HG03175 (cell line): Measurements from ENCODE around the gene HHIPL1.

Source experiments
- ATAC-seq: cut with Tn5 transposase; IDR thresholded peaks from one replicate; pipeline ENCODE4 v1.9.1; 2021; ENCODE audit warnings: mild to moderate bottlenecking, moderate library complexity; ENCODE audit not compliant: unreplicated experiment

The HHIPL1 gene

DNA sequence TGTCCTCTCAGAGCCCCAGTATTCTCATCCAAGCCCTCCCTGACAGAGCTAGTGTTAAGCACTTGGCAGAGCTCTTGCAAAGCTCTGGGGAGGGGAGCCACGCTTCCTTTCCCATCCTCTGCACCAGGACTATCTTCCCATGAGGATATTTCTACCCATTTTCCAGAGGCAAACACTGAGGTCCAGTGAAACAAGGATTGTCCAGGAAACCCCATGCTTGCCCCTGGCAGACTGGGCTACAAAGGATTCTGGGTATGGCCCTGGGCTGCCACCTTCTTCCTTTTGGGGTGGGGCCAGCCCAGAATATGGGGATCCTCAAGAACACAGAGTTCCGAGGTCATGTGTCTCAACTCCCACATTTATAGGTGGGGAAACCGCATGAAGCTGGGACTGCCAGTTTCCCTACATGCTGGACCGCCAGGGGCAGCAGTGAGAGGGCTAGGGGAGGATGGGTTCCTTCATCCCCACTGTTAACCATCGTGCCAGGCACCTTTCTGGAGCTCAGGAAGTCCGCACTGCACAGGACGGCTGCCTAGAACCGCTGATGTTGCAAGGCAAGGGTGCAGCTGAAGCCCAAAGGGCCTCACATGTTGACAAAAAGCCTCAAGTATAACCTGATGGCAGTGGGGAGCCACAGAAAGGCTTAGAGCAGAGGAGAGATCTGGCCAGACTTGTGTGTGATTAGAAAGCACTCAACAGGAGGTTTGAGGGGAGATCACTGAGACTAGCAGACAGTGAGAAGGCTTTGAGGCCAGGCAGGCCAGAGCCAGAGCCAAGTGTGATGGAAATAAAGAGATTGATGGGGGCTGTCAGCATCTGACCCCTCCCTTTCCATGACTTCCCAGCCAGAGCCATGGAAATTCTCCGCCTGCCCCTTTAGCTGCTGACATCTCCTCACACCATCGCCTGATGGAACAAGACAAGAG lies 35.4 kb upstream of the HHIPL1 start:
- ATAC-seq: no peak

DNA sequence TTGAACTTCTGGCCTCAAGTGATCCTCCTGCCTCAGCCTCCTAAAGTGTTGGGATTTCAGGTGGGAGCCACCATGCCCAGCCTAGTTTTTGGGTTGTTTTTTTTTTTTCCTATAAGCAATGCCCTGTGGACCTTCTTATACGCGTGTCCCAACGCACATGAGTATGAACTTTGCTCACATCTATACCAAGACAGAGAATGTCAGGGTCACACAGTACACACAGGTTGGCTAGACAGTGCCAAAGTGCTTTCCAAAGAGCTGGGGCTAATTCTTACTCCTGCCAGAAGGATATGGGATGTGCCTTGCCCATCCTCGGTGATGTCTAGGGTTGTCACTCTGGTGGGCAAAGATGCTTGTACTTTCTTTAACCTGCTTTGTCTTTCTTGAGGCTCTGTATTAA lies 33.3 kb upstream of the HHIPL1 start:
- ATAC-seq: no peak

DNA sequence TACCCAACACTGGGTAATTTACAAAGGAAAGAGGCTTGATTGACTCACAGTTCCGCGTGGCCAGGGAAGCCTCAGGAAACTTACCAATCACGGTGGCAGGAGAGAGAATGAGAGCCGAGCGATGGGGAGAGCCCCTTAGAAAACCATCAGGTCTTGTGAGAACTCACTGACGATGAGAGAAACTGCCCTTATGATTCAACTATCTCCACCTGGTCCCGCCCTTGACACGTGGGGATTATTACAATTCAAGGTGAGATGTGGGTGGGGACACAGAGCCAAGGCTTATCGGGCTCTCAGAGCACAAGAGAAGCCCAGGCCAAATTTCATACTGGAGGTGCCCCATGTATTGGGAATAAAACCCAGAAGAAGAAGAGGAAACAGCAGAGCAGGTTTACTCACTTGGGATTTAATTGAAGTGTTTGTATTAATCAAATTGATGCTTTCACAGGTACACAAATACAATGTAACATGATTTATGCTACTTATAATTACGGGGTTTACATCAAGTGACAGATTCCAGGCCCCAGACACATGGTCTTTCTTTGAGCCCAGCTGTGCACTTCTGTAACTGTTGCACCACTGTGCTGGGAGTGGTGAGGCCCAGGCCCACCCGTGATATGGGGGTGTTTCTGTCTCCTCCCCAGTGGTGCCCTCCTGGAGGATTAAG lies 32.7 kb upstream of the HHIPL1 start:
- ATAC-seq: no peak

DNA sequence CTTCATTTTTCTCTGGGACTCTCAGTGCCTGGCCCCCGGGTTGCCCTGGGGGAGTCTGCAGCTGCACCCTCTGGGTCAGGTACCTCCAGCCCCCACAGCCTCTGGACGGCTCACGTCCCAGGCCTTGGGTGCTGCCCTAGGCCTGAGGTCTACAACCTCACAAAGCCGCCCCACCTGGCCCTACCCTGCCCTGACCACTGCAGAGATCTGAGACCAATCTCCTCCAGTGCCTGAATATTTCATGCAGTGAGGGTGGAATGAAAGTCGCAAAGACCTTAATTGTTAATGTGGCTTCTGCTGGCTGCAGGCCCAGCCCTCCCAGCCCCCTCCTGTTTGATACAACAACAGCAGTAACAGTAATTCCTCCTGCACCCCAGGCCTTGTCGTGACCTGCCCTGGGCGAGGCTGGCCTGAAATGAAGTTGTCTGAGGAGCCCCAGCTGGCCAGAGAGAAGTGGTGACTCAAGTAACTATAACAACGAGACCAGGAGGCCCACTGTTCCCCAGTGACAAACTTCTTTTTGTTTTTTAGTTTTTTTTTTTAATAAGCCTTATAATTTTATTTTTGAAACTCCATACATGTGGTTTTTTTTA lies 32.1 kb upstream of the HHIPL1 start:
- ATAC-seq: no peak

DNA sequence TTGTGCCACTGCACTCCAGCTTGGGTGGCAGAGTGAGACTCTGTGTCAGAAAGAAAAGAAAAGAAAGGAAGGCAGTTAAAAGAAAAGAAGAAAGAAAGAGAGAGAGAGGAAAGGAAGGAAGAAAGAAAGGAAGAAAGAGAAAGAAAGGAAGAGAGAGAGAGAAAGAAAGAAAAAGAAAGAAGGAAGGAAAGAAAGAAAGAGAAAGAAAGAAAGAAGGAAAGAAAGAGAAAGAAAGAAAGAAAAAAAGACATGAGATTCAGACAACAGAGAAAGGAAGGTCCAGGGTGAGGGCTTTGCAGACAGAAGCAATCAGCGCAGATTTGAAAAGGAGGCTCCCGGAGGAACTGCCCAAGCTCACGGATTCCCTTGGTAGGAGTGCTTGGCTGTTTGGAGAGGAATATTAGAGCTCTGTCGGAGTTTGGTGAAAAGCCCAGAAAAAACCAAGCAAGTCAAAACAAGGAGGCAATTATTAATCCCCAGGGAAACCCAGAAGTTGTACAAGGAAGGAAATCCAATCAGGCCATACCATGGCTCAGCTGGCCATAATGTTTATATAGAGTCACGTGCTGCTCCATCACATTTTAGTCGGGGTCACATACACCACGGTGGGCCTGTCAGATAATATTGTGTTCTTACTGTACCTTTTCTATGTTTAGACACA lies 29.3 kb upstream of the HHIPL1 start:
- ATAC-seq: no peak

DNA sequence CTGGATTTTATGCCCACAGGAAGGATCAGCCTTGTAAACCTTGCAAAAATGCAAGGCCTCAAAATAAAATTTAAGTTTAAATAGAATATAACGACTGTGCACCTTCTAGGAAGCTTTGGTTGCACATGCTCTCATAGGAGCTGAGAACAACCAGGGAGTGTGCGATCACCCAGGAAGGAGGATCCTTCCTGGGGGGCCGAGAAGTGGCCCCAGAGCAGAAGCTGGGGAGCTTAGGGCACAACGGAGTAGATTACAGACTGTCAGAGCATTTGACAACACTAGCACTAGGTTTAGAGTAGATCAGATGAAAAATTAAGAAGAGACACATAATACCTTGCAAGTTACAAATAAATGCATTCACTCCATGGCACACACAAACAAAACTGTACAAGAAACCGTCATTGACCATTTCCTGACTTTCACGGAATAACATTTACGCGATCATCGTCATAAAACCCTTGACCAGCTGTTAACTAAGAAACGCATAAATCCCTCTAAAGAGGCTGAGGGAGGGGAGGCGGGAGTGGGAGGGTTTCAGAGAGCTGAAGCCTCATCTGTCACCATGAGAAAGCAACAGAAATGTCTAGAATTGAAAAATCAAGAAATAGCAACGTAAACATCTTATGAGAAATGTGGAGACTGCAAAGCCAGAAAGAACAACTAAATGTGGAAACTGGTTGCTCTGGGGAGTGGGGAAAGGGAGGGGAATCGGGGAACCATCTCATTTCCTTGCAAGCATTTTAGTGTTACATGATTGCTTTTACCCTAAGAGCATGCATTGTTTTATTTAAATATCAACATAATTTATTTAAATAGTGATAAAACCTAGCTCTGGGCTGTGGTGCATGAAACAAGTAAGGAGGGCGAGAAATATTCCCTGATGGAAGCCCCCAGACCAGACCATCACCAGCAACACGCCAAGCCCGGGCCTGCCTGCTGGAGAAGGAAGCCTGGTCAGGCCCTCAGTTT lies 27.8 kb upstream of the HHIPL1 start:
- ATAC-seq: no peak

DNA sequence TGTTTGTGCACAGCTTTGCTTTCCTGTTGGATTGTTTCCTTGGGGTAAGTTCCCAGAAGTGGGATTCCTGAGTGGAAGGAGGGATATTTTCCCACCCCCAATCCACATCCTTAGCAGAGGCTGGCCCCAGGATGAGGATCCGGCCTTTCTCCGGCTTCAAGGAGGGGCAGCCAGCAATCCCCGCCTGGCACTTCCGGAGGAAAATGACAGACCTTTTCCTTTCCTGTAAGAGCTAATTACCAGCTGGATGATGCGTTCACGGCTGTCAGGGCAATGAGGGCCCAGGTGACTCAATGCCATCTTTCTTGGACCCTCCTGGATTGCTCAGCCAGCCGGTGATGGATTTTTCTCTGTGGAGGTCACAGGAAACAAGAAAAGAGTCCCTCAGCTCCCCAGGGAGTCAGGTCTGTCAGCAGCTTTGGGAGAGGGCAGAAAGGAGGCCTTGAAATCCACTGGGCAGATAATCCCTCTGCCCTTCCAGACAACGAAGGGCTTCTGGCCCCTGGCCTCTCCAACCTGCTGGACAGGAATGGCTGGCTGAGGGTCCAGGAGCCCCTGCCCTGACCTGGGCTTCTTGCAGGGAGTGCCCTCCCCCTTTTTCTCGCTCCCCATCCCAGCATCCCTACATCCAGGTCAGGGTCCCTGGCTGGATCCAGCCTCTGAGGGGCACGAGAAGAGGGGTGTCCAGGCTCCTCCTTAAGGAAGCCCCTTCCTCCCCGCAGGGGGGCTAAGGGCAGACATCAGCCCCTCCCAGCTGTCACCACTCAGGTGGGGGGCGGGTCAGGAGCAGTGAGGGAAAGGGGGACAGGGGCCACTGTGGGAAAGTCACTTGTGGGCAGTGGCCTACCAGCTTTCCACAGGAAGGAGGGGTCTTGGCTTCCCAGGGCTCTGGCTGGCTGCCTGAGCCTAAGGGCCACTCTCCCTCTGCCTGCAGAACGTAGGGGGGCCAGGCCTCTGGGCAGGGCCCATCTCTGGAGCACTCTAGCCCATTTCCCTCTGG lies 24.8 kb upstream of the HHIPL1 start:
- no peak for ATAC-seq

DNA sequence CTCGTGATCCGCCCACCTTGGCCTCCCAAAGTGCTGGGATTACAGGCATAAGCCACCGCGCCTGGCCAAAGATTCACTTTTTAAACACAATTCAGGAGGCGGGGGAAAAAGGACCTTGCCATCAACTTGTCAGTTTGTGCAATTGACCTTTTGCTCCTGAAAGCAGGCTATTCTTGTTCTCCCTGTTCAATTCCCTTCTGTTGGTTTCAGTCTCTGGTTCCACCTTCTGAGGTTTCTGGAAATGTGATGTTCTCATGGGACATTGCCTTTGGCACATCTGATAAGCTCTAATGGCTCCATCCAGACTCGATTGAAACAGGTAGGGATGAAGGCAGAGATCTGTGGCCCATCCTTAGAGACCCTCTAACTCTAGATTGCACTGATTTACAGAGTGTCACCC lies 23.0 kb upstream of the HHIPL1 start:
- ATAC-seq: no peak

DNA sequence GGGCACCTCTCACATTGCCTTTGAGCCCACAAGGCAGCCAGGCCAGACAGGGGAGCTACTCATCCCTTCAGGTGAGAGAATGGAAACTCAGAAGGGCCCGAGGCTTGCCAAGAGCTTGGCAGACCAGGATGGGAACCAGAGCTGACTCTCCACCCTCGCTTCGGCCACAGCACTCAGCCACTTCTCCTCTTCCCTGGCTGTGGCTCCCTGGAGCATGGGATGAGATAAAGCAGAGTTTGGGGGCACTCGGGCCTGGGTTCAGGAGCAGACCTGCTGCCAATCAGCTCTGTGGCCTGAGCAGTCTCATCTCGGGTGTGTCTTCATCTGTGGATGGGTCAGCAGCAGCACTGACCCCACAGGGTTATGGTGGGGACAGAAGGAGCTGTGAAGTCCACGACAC lies 20.9 kb upstream of the HHIPL1 start:
- ATAC-seq: no peak

DNA sequence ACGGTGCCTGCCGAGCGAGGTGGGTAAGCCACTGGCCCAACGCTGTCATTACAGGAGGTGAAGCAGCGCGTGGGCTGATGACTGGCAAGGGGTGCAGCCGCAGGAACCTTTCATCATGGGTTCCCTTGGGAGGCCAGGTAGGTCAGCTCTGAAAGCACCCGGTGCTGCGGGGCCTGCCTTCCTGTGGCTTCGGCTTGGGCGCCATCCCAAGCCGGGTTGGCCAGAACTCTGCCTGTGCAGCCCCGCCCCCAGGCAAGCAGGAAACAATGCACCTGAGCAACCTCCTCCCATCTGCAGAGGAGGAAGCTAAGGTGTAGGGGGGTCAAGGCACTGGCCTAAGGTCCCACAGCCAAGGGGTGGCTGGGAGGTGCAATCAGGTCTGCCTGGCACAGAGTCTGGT lies 20.0 kb upstream of the HHIPL1 start:
- ATAC-seq: no peak

DNA sequence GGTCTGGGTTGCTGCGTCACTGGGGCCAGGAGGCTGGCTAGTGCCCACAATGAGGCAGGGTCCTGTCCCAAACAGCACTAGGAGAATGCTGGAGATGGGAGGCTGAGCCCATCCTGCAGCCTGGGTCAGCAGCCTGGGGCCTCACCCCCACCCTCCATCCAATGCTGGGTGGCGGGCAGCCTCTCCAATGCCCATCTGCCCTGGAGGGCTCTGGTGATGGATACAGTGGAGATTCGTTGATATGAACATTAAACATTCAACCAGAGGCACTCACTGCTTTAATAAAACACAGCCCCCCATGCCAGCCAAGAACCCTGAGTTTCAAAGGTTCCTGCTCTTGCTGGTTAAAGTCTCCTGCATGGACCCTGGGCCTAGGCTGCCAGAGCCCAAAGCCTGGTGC lies 19.5 kb upstream of the HHIPL1 start:
- ATAC-seq: no peak

DNA sequence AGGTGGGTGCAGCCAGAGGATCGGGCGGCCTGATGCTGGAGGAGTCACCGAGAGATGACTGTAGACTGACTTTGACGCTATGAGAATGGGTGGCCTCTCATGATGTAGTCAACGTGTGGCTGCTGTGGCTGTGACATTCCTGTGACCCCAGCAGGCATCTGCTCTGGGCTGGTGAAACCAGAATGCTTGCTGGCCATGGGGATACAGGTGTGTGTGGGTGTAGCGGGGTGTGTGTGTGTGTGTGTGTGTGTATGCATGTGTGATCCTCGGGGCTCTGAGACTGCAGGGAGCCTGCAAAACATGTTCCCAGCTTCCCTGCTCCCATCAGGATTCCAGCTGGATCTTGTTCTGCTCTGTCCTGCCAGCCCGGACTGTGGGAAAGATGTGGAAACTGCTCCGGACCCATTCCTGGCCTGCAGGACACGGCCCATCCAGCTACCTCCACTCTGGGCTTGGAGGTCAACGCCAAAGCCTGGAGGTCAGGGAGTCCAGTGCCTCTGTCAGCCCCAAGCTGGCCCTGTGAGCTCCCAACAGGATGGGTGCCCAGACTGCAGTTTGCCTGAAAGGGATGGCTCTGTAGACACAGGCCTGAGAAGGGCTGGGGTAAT lies 18.8 kb upstream of the HHIPL1 start:
- no peak for ATAC-seq

DNA sequence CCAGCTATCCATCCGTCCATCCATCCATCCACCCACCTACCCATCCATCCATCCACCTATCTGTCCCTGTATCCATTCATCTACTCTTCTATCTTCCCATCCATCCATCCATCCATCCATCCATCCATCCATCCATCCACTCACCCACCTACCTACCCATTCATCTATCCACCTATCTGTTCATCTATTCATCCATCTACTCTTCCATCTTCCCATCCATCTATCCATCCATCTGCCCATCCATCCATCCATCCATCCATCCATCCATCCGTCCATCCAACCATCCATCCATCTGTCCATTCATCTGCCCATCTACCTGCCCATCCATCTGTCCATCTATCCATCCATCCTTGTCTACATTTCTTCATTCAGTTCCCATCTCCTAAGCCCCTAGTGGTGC lies 17.8 kb upstream of the HHIPL1 start:
- no peak for ATAC-seq

DNA sequence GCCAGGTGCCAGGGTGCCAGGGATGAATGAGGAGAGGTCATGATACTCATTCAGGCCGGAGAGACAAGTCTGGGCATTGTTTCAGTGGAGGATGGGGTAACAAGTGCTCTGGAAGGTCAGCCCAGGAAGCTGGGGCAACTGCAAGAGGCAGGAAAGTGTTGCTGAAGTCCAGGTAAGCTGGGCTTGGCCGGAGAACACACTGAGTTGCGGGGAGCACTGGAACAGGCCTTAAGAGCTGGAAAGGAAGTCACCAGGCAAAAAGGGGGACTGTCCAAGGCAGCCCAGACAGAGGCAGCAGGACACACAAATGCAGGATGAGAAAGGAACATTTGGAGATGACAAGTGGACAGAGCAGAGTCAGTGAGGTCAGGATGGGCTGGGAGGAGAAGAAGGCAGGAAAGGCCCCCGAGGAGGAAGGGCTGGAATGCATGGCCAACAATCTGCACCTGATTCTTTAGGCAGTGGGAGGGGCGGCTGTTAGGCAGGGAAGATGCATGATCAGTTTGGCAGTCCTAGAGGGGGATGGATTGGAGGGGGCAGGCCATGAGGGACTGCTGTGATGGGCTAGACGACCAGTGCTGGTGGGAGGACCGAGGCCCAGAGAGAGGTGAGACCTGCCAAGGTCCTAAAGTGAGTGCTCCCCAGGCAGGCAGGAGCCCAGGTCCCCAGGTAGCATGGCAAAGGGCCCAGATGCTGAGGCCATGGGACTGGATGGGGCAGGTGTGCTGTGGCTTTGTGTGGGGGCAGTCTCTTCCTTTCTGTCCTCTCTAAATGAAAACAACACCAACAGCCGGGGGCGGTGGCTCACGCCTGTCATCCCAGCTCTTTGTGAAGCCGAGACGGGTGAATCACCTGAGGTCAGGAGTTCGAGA lies 17.2 kb upstream of the HHIPL1 start:
- ATAC-seq: no peak

DNA sequence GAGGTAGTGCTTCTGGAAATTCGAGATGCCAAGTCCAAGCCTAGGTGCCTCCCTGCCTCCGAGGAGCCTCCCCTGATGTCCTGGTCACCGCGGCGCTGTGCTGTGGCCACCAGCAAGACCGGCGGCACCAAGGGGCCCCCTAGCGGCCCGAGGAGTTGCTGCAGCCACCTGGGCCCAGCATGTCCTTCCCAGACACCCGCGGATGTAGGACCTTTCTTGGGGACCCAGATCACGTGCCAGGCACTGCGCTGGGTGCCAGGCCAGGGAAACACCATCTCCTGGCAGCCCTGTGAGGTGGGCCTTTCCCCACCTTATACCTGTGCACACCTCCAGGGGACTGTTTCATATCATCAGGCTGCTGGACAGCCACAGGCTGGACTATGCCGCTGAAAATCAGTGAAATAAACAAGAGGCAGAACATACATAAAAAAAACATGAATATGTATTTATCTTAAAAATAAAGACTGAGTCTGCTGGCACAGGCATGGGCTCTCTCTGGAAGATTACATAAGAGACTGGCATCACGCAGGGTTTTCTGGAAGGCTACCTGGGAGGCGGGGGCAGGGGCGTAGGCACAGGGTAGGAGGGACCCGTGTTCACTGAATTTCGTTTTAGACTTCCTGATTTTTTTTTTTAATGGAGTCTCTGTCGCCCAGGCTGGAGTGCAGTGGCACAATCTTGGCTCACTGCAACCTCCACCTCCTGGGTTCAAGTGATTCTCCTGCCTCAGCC lies 15.9 kb upstream of the HHIPL1 start:
- ATAC-seq: peak; percentile 73

DNA sequence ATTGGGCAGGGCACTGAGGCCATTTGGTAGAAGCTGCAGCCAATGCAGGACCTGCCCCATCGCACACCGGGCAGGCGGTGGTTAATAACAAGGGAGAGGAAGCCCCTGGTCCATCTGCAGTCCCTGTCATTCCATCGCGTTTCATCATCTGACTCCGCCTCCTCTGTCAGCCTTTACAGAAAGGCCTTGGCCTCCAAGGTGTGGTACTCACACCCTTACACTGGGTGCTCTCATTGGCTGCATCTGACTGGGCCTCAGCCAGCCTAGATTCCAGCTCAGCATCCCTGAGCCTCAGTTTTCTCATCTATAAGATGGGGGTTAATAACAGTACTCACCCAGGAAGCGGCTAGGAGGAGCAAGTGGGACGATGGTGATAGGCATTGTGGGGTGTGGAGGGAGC lies 14.7 kb upstream of the HHIPL1 start:
- no peak for ATAC-seq

DNA sequence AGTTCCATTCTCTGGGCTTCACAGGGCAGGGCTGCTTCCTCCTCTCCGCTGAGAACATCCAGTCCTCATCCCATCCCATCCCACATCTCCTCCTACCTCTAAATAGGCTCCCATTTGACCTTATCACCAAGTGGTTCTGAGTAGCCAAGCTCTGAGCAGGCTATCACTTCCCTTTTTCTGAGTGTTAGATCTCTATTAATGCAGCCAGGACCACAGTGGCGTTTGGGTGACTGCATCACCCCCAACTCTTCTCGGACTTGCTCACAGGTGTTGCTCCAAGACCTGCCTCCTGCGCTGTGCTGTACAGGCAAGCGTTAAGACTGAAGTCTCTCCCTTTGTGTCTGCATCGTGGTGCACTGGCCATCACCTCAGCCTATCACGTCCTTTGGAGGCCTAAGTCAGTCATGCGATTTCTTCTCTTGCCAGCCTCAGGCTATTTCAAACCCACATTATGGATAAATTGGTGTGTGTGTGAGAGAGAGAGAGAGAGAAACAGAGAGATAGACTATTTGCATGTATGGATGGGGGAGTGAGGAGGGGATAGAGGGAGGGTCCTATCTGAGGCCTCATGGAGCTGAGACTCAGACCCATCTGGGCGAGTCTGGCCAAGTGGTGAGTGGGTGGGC lies 12.4 kb upstream of the HHIPL1 start:
- ATAC-seq: no peak
